Measurements from ENCODE around the gene TRPM6.
A peak's percentile ranks its signal among the peaks of the same experiment; 100 is the strongest.

The TRPM6 gene

GRCh38 chr9:74773886-74774479, 113.7 kb downstream of the TRPM6 start:
- peak; percentile 50 for DNase-seq (ENCODE audit: low read depth)

DNA sequence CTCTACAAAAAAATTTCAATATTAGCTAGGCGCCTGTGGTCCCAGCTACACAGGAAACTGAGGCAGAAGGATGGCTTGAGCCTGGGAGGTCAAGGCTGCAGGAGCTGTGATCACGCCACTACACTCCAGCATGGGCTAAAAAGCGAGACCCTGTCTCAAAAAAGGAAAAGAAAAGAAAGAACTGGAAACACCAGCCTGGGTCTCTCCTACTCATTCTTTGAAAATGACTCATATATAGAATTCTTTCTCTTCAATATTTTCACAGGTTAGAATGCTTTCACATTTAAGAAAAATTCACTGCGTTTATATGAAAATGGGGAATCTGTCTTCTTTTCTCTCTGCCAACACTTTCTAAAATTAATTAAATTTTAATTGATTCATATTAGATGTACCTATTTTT, 115.6 kb downstream of the TRPM6 start:
- no peak for DNase-seq (ENCODE audit: low read depth)

DNA sequence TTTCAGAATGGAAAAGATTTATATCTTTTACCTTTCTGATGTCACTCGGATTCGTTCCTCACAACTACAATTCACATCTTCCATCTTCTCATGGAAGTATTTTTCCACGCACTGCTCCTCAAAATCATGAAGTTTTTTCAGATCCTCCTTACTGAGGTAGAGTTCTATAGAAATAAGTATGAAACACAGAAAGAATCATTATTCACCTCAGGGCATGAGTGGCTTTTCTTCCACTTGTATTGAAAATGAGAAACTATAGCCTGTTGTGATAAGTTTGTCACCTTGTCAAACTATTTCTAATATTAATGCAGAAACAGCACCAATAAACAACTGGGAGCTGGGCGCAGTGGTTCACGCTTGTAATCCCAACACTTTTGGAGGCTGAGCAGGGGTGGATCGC, 116.0 kb downstream of the TRPM6 start:
- DNase-seq (ENCODE audit: low read depth) = no peak

- DNase-seq (ENCODE audit: low read depth) = no peak
Observed at GRCh38 chr9:74771262-74771585, 116.5 kb downstream of the TRPM6 start.

- no peak for DNase-seq (ENCODE audit: low read depth)
Observed at GRCh38 chr9:74770508-74771261, 117.0 kb downstream of the TRPM6 start.

- no peak for DNase-seq (ENCODE audit: low read depth)
Observed at GRCh38 chr9:74765481-74765971, 122.2 kb downstream of the TRPM6 start.

GRCh38 chr9:74762950-74763349, 124.8 kb downstream of the TRPM6 start:
- DNase-seq (ENCODE audit: low read depth) = no peak

DNA sequence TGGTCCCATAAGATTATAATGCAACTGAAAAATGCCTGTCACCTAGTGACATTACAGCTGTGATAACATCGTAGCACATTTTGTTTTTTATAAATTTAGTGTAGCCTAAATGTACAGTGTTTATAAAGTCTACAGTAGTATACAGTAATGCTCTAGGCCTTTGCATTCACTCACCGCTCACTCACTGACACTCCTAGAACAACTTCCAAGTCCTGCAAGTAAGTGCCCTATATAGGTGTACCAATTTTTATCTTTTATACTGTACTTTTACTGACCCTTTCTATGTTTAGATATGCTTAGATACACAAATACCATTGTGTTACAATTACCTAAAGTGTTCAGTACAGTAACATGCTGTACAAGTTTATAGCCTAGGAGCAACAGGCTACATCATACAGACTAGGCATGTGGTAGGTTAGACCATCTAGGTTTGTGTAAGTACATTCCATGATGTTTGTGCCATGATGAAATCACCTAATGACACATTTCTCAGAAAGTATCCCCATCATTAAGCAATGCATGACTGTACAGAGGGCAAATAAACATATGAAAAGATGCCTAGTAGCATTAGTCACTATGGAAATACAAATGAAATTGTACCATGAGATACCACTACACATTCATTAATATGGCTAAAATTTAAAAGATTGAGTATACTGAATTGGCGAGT, 127.6 kb downstream of the TRPM6 start:
- DNase-seq (ENCODE audit: low read depth) = no peak

- DNase-seq (ENCODE audit: low read depth) = no peak
Observed at GRCh38 chr9:74755999-74756398, 131.7 kb downstream of the TRPM6 start.

DNA sequence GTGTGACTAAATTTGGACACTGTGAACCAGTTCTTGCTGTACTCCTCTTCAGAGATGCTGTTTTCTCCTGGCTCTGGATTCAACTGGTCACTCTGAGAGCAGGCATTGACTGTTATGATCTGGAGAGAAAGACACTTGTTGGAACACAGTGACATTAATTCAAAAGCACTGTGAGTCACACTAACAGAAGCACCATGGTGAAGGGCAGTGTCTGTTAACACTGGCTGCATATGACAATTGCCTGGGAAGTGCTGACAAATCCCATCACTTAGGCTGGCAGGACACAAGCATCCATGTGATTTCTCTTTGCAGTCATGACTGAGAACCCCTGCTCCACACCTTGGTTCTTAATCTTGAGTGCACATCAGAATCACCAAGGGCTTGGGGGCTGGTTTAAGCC, 132.4 kb downstream of the TRPM6 start:
- DNase-seq (ENCODE audit: low read depth) = no peak

DNA sequence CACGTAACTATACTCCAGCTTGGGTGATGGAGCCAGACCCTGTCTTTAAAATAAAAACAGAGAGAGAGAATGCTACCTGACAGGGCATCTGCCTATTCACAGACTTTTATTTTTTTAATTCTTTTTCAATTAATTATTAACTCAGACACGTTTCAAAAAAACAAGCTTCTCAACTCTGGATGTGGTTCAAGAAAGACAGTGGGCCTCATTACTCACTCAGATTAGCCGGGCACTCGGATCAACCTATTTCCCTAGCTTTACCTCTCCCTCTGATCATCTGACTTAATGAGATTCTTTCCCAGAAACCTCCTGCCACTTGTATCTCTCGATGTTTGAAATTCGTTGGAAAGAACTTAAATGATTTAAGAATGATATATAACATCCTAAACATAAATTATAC, 134.1 kb downstream of the TRPM6 start:
- no peak for DNase-seq (ENCODE audit: low read depth)

- no peak for DNase-seq (ENCODE audit: low read depth)
Observed at GRCh38 chr9:74748966-74749365, 138.8 kb downstream of the TRPM6 start.

GRCh38 chr9:74742792-74743730, 144.7 kb downstream of the TRPM6 start:
- no peak for DNase-seq (ENCODE audit: low read depth)

- DNase-seq (ENCODE audit: low read depth) = no peak
Observed at GRCh38 chr9:74742191-74742790, 145.4 kb downstream of the TRPM6 start.

DNA sequence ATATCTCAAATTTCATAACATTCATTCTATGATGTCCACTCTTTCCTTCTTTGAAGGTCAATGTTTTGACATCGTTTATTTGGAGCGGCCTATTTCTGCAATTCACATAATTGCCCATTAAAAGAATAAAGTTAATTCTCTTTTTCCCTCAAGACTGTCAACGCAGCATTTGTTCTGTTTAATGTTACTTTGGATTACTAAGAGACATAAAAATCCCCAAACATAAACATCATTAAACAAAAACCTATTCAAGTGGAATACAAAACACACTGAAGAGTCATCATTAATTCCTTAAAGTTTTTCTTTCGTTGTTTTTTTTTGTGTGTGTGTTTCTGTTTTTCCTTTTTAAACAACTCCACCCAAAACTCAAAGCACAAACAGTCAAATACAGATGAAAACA, 151.1 kb downstream of the TRPM6 start:
- no peak for DNase-seq (ENCODE audit: low read depth)

DNA sequence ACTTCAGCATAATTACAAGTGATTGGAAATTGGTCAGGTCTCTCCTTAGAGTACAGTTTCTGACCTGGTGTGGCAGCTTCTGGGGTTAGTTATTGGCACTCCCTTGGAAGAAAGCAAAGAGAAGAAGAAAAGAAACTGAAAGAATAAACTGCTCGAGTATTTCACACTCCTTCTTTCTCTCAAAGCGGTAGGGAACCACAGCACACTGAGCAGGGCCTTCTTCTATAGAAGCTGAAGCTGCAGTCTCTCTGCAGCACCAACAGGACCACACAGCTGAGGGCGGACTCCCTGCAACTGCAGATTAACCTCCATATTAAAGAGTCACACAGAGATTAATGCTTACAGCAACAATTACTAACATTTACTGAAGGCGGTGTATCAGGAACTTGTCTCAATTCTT, 152.0 kb downstream of the TRPM6 start:
- no peak for DNase-seq (ENCODE audit: low read depth)

GRCh38 chr9:74729136-74729695, 158.5 kb downstream of the TRPM6 start:
- DNase-seq (ENCODE audit: low read depth) = no peak

DNA sequence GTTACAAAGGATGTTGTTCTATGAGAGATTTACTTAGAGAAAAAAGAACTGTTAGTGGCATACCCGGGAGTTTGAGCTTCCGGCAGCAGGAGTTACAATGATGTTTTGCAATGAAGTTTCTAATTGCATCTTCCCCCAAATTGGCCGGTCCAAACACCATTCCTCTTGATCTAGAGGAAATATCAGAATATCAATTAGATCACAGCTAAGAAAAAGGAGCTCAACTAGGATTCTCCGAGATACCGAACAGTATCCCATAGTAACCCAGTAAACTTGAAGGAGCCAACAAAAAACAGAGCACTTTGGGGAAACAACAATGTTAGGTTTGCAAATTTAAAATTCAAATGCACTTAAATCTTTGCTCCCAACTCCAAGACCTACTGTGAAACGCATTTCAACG, 159.5 kb downstream of the TRPM6 start:
- DNase-seq (ENCODE audit: low read depth) = no peak

GRCh38 chr9:74726581-74726980, 161.1 kb downstream of the TRPM6 start:
- no peak for DNase-seq (ENCODE audit: low read depth)

DNA sequence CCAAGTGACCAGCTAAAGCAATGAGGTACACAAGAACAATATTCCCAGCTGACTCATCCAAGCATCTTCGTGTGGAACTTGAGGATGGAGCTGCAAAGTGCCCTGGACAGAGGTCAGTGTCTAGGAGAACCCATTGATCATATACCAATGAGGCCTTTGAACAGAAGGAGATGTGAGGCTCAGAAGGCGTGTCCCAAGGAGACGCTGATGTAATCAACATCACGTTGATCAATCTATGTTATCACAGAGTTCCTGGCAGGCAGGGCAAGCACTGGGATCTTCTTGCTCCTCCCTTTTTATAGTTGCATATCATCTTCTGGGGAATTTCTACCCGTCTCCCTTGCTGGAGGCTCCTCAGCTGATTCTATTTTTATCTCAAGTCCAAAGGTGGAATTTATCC, 163.4 kb downstream of the TRPM6 start:
- DNase-seq (ENCODE audit: low read depth) = no peak

Data from stimulated activated CD4-positive, alpha-beta T cell treated with anti-CD3 and anti-CD28 coated beads, Interleukin-2, amount 100 ng/mL, for 4 hours (primary cell).